Skin of body (tissue), 2 donors: Measurements from ENCODE around the gene SNX21. TPM values are rescaled to one million over a fixed set of nuclear protein-coding genes. Genes with fewer than 3 reads are reported as not detected.
"Not testable (repeated sequence)": the region's sequence is repeated elsewhere in the genome, so short reads cannot be mapped to it uniquely, and the experiment has no call there.

Experiments
- DNase-seq: peaks from one replicate; lab custom pipeline; 2025; lab: John Stamatoyannopoulos, UW
- total RNA-seq: library from RNA; depleted of rRNA; stranded (reverse); fragments of >200 nt; gene quantifications from one replicate; pipeline ENCODE4 v1.2.3, GENCODE V29; 2014

SNX21 gene
- total RNA-seq, 1 donor from 2014 or later = 22.8 TPM

- DNase-seq = no peak
Measured at GRCh38 chr20:45822857-45823256, 10.7 kb upstream of the SNX21 start.

GRCh38 chr20:45823949-45824835 lies 9.4 kb upstream of the SNX21 start:
- DNase-seq = no peak

GRCh38 chr20:45826381-45827019 lies 7.1 kb upstream of the SNX21 start:
- DNase-seq = no peak

- no peak for DNase-seq
Measured at GRCh38 chr20:45827030-45827652, 6.5 kb upstream of the SNX21 start, which contains the start of gene TNNC2. Gene TNNC2, minus strand, starts transcription at chr20:45827312. Its CDS starts 64 bp downstream, at chr20:45827248.

GRCh38 chr20:45827712-45828111 lies 5.9 kb upstream of the SNX21 start:
- DNase-seq = no peak

- no peak for DNase-seq
Measured at GRCh38 chr20:45828589-45828988, 5.0 kb upstream of the SNX21 start.

- DNase-seq = not testable (repeated sequence)
Measured at GRCh38 chr20:45829673-45830106, 3.9 kb upstream of the SNX21 start.

GRCh38 chr20:45832619-45833018 lies 980 bp upstream of the SNX21 start:
- DNase-seq = no peak

GRCh38 chr20:45833883-45834796 lies 541 bp downstream of the SNX21 start:
- peak; percentile 69 for DNase-seq

GRCh38 chr20:45834797-45835161 lies 1.2 kb downstream of the SNX21 start:
- no peak for DNase-seq

- no peak for DNase-seq
Measured at GRCh38 chr20:45835329-45835765, 1.7 kb downstream of the SNX21 start.

- DNase-seq = no peak
Measured at GRCh38 chr20:45835825-45836224, 2.2 kb downstream of the SNX21 start.

- no peak for DNase-seq
Measured at GRCh38 chr20:45836841-45837240, 3.2 kb downstream of the SNX21 start.

GRCh38 chr20:45840700-45841198 lies 7.2 kb downstream of the SNX21 start:
- DNase-seq = no peak

- DNase-seq = no peak
Measured at GRCh38 chr20:45841407-45842129, 8.0 kb downstream of the SNX21 start.

- DNase-seq = no peak
Measured at GRCh38 chr20:45842169-45842812, 8.7 kb downstream of the SNX21 start.

- DNase-seq = no peak
Measured at GRCh38 chr20:45843506-45843905, 9.9 kb downstream of the SNX21 start.

- no peak for DNase-seq
Measured at GRCh38 chr20:45845452-45845851, 11.9 kb downstream of the SNX21 start.

GRCh38 chr20:45848421-45848820 lies 14.8 kb downstream of the SNX21 start:
- DNase-seq = no peak
